HG02642 (cell line): ENCODE results near the gene GPC6.
"Not testable (repeated sequence)": the region's sequence is repeated elsewhere in the genome, so short reads cannot be mapped to it uniquely, and the experiment has no call there.

Experiments used
- ATAC-seq: cut with Tn5 transposase; IDR thresholded peaks from one replicate; pipeline ENCODE4 v1.9.1; 2021; ENCODE audit warnings: mild to moderate bottlenecking; ENCODE audit not compliant: unreplicated experiment, poor library complexity

Gene GPC6

DNA sequence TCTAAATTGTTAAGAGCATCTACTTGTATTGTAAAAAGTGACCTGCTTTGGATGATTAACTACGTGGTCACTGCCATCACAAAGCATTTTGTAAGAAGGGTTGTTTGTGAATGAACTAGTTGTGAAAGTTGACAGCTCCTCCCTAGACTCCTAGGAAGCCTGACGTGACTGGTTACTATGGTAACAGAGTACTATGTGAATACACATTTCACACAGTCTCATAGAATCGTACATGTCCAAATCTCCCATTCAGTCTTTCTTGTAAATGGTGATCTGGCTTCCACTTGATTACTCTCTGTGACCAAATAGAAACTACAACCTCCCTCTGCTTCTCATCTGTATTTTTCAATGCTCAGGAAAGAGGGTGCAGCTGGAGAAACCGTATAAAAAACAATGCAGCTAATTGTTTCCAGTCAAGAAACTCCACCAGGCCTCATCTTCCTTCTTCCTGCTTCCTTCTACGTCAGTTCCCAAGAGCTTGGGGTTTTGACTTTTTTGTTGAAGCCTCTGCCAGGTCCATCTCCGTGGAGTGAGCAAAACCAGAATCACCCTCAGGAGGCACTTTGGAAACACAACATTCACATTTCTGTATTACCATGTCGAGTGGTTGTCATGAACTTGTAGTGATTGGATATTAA, 83.4 kb downstream of the GPC6 start:
- no peak for ATAC-seq

DNA sequence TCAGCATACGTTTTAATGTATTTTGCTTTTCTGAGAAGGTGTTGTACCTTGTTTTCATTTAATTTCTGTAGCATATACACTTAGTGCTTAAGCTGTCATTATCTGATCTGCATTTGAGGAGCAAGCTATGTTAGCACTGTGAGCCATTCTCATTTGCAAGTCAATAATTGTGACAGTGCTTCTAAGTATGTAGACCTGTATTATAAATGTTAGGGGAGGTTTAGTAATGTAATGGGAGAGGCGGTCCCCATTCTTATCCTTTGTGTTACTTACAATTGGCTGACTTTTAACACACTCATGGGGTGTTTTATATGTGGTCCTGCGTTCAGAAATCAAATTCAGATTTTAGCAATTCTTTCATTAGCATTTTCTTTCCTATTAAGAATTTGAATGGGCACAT, 90.2 kb downstream of the GPC6 start:
- ATAC-seq: no peak

DNA sequence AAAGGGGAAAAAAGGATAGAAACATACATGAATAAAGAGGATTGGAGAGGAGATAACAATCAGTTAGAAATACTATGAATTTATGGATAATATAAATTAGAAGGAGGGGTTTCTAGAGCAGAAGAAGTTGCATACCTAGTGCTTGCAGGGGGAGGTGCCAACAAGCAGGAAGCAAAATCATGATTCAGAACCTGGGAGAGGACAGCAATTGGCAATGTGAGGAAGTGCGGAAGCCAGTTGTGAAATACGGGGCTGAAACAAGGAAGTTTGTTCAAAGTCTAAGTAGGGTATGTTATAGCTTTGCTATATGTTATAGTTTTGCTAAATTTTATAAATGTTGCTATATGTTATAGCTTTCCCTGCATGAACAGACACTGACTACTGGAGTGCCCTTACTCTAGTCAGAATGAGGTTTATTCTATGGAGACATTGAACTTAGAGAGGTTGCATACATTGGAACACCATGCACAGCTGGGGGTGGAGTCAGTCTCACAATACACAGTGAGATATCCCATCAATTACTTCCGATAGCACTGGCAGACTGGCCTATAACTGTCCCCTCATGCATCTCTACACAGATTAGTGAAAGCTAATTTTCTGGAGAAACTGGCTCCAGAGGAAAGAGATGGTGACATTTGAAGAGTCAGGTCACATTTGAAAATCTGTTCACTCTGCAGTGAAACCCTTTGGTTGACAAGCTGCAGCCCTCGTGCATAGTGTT, 92.1 kb downstream of the GPC6 start:
- ATAC-seq: no peak

DNA sequence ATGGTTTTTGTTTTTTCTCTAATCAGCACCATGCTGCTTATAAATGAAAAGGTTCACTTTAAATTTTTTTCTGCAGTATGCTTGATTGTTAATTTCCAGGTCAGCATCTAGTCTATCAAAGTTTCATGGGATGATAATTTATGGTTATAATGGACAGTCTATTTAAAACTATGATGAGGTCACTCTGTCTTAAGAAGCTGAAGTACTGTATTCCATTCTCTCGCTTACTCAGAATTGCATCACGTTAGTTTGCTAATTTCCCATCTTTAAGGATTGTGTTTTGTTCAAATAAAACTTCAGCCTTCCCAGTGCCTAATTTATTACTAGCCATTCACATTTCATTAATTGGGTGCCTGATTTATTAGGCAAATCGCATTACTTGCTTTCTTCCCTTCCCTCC, 94.3 kb downstream of the GPC6 start:
- no peak for ATAC-seq

DNA sequence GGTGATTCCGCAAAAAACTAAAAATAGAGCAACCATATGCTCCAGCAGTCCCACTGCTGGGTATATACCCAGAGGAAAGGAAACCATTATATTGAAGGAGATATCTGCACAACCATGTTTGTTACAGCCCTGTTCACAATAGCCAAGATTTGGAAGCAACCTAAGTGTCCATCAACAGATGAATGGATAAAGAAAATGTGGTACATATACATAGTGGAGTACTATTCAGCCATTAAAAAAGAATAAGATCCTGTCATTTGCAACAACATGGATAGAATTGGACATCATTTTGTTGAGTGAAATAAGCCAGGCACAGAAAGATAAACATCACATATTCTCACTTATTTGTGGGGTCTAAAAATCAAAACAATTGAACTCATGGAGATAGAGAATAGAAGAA, 97.3 kb downstream of the GPC6 start:
- not testable (repeated sequence) for ATAC-seq

DNA sequence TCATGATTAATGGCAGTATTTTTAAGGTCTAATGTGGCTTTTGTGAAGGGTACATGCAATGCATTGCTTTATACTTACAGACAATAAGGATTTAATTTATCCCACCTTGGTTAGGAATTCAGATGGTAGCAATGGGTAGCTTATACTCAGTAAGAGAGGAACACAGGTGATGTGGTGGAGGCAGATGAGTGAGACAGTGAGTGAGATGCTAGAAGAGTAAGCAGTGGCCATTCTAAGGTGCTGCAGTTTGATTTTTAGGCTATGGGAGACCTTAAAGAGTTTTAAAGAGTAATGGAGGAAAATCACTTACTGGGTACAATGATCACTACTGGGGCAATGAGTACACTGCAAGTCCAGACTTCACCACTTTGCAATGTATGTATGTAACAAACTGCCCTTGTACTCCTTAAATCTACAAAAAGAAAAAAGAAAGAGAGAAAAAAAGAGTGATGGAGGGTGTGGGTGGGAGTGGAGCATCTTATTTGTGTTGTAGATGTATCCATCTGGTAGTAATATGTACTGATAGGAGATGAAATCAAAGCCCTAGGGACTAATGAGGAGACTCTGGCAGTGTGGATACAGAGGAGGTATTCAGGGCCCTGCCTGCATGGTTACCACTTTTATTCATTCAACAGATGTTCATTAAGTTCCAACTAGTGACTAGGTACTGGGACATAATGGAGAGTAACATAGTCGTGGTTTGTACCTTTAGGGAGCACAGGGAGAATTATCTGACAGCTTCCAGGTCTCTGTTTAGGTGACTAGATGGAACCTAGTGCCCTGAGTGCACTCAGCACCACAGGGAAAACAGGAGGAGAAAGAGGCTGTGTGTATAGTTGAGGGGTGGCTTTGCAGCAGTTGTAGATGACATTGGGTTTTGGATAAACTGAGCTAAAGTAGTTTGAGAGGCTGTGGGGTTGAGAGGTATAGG, 99.0 kb downstream of the GPC6 start:
- ATAC-seq: no peak

DNA sequence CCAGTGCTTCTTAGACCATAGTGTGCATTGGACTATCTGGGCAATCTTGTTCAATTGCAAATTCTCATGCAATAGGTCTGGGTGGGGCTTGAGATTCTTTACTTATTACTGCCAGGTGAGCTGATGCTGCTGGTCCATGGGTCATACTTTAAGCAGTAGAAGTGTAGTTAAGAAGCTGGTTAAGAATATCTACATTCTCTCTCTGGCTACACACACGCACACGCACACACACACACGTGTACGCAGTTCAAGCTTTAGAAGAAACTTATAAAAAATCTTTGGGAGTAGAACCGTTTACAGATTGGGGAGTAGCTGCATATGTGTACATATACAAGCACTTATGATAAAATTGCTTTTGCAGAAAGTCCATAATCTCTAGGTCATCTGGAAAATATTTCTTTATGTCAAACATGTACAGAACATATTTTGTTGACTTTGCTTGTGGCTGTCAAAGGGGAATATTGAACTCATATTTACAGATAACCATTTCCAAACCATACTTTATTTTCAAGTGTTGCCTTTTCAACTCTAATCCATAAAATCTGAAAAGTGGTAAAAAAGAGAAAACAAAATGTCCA, 99.7 kb downstream of the GPC6 start:
- no peak for ATAC-seq

DNA sequence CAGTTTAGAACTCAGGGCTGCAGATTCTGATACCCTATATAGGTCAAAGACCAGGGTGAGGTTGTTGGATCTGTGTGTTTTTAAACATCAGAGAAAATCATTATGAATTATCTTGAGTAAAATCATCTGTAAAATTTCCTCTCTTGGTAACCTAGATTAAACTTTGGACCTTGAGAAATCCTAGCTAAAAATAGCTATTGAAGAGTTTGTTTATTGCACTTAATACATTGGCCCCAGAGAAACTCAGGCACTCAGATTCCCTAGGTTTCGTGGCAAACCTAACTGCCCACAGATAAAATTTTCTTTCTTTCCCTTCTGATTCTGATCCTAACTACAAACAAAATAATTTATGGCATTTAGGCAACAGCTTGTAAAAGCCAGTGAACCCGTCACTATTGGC, 102.3 kb downstream of the GPC6 start:
- ATAC-seq: no peak

DNA sequence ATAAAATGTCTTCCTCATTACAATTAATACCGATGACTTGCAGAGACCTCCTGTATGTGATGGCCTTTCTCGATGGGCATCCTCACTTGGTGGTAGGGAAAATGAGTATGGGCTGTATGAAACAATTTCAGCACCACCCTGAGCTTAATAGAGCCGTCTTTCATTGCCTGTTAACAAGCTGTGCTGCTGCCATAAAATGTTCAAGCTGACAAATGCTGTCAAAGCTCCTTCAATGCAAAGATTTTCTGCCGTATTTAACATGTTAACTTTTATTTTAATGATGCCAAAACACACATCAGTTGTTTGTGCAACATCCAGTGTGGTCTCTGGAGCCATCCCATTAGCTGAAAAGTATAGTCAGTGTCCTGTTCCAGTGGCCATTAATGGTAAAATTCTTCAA, 110.1 kb downstream of the GPC6 start:
- no peak for ATAC-seq

DNA sequence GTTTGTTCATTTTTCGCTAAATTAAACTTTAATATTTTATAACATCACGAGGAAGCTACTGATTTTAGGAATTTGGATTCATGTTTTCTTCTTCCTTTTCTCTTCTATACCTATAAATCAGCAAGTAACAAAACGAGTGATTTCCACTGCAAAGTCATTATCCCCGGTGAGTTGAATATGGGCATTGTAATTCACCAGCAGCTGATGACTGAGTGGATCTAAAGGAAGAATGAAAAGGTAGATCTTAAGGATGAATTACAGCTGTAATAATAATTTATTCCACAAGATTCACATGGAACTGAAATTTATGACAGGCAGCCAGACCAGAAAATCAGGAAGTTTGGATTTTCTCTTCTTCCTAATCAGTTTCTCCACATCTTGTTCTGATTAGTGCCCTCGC, 111.4 kb downstream of the GPC6 start:
- no peak for ATAC-seq

DNA sequence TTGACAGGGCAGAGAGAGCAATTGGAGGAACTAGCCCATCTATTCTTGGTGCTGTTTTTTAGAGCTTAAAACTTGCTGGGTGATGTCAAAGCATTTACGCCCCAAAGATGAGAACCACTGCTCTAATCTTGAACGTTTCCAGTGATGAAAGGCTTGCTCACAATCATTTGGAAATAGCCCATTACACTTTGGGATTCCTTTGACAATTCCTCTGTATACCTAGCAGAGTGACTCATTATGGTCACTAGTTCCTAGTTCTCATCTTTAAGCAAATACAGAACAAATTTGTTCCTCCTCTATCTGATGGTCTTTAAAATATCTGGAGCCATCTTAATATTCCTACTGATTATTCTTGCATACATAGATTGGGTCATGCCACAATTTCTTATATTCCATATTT, 112.3 kb downstream of the GPC6 start:
- ATAC-seq: no peak

DNA sequence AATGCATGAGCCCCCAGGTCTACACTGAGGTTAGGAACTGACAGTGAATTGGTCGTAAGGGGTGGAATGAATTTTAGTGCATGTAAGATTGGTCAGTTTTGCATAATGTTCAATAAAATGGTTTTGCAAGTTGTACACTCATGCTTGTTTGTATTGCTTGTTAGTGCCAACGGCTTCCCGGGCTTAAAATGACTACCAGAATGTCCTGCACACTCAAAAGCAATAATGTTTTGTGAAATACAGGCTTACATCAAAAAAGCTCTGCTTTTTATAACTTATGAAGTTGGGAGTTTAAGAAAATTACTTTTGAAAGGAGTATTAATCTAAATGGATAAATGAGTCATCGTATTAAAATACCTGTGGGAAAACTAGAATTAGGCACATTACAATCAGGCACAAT, 112.9 kb downstream of the GPC6 start:
- no peak for ATAC-seq

DNA sequence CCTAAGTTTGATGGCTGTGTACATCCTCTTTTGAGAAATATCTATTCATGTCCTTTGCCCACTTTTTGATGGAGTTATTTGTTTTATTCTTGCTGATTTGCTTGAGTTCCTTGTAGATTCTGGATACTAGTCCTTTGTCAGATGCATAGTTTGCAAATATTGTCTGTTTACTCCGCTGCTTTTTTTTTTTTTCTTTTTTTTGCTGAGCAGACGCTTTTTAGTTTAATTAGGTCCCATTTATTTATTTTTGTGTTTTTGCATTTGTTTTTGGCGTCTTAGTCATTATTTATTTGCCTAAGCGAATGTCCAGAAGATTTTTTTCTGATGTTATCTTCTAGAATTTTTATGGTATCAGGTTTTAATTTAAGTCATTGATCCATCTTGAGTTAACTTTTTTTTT, 114.9 kb downstream of the GPC6 start:
- ATAC-seq: no peak

DNA sequence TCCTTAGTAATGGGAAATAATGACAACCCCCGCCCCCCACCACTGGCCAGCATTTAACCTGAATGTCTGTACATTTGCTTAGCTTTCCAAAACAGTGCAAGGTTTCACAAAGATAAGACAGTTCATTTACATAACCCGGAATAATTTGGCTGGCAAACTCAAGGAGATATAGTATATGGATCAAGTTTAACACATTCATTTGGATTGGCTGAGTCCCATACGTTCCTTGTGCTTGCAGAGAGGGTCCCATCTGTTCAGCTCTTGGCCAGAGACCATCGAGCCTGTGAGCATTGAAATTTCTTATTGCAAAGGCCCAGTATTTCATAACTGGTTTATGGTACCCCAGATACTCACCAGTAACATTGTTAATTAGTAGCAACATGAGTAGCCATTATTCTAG, 116.5 kb downstream of the GPC6 start:
- no peak for ATAC-seq

DNA sequence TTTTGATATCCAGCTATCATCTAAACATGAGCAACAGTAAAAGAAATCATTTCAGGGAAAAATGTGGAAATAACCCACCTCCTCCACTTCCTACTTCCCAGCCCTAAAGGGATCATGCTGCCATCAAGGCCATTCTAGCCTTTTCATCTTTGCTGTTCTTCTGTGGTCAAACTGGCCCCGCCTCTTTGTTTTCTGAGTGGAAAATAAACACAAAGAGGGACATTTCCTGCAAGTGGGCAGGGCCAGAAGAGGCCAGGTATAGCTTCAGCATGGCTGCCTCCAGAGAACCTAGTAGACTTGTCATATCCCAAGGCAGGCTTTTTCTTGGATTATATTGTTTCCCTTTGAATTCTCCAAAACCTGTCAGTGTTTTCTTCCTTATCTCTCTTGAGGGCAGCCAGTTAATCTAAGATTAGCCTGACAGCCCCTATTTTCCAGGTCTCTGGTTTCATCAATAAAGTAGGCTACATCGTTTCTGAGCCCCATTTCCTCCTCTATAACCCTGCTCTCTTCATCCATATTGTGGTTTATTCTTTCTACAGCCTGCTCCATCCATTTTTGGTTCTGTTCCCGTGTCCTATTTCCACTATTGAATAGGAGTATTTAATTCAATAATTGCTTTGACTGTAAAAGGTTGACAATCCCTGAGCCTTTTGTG, 117.6 kb downstream of the GPC6 start:
- no peak for ATAC-seq

DNA sequence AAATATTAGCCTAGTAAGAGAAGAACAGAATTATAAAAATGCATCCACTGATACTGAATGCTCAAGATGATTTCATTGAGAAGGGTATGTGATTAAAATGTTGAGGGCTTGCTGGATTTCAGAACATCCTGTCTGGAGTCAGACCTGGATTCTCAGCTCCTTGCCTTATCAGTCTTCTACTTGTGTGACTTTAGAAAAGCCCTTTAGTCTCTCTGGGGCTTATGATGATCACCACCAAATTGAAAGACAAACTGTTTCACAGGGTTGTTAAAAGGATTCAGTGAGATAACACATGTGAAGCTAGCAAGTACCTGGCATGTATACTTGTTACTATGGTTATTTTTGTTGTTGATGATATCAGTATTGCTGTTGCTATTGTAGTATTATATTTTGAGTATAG, 118.4 kb downstream of the GPC6 start:
- ATAC-seq: no peak

DNA sequence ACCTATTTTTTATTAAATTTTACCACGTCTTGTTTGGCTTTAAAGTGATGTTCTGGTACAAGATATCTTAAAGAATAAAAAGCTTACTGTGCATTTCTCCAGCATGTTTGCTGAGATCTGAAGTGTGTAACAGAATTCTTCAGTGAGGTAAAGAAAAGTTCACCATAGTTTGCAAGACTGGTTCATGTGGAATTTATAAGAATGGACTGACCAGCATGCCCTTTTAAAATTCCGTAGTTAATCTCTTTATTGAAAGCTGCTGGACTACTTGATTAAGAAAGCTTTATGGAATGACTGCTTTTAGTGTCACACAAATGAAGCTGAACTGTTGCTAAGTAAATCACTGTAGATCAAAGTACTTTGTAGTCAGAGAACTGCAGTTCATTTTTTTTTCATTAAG, 119.2 kb downstream of the GPC6 start:
- no peak for ATAC-seq

DNA sequence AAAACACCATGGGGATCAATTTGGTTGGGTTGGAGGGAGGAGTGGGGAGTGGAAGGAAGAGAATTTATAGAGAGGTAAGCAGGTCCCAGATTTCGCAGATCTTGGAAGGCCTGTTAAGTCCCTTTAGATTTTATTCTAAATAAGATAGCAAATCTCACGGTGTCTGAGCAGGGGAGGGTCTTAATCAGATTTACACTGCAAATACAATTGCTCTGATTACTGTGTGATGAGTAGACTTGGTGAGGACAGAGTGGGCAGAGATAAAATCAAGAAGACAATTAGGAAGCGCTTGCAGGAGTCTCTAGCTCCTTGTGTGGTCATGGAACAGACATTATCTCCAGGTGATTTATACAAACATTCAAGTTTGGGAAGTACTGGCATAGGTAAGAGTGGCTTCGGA, 126.0 kb downstream of the GPC6 start:
- no peak for ATAC-seq

DNA sequence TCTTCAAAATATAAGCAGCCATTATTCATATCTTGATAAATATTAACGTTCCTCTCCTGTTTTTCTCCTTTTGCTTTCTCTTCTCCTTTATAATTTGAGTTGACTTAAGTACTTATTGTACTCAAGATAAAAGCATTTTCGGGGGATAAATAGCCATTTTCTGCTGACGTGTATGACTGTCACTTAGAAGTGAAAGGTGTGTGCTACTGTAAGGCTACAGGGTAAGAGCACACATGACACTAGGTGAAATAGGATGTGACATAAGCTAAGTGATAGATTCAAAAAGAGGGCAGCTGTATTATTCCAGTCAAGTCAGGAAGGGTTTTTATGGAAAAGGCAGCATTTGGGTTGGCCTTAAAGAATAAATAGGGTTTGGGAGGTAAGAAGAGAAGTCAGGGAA, 128.5 kb downstream of the GPC6 start:
- no peak for ATAC-seq

DNA sequence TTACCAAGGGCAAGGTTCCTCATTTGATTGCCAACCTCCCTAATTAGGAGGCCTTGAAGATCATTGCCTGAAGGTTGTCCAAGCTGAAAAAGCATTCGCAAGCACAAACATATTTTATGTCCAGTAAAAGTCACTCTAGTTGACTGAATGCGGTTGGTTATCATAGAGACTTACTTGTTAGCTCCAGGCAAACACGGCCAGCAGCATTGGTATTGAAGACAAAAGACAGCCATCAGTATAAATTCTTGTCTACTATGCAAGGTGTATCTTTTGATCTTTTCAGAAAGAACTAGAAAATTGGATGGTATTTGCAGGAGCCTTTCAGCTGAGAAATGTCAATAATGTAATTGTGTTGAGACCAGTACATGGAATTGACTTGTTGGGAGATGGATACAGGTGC, 129.9 kb downstream of the GPC6 start:
- ATAC-seq: no peak
